SK-N-SH (cell line): ENCODE measurements around the gene C1D. TPM values are rescaled to one million over a fixed set of nuclear protein-coding genes. Genes with fewer than 3 reads are reported as not detected.
"Not testable (repeated sequence)": the region's sequence is repeated elsewhere in the genome, so short reads cannot be mapped to it uniquely, and the experiment has no call there.

ENCODE experiments used
- CTCF ChIA-PET: fragments of 300-600, 350-600 bp; formaldehyde crosslinking; extraction: SDS; loops from one replicate; lab custom pipeline; 2021; lab: Yijun Ruan, JAX
- POLR2A ChIA-PET: fragments of 350-600 bp; sonication (Branson Sonifier 250); formaldehyde crosslinking; extraction: SDS; loops from one replicate; lab custom pipeline; 2020; ENCODE audit warnings: antibody characterized with exemption, inconsistent platforms; lab: Yijun Ruan, JAX
- DNase-seq: peaks from one replicate; pipeline ENCODE4 v3.0.0; 2012
- H2AFZ ChIP-seq: fragments of 200-600 bp; sonication (generic); 2 replicates; pipeline ENCODE4 v1.8.1; 2016; ENCODE audit warnings: antibody characterized with exemption, mild to moderate bottlenecking, low read depth
- H3F3A ChIP-seq: fragments of 200-600 bp; sonication (generic); replicated peaks from 2 replicates; pipeline ENCODE3; 2016; ENCODE audit warnings: antibody characterized with exemption, mild to moderate bottlenecking; ENCODE audit not compliant: insufficient read depth
- H3K27ac ChIP-seq, 2 experiments: fragments of 200-500 bp in 1 of 2; fragments of 200-600 bp in 1 of 2; sonication (Bioruptor generic) in 1 of 2; sonication (generic), shearing (Covaris generic) in 1 of 2; 2 replicates each; pipeline versions ENCODE4 v1.5.1 to v1.6.1; 2014 to 2016; ENCODE audit warnings: low read depth in 2 of 2, inconsistent platforms in 1 of 2, low read length in 1 of 2, mild to moderate bottlenecking in 1 of 2, mixed read lengths in 1 of 2
- H3K27me3 ChIP-seq: fragments of 200-600 bp; sonication (generic), shearing (Covaris generic); 2 replicates; pipeline ENCODE4 v1.6.1; 2016; ENCODE audit warnings: mixed run types; ENCODE audit not compliant: insufficient read depth
- H3K36me3 ChIP-seq, 2 experiments: fragments of 200-500 bp in 1 of 2; fragments of 200-600 bp in 1 of 2; sonication (Bioruptor generic) in 1 of 2; sonication (generic) in 1 of 2; replicated peaks in 1 of 2; 2 replicates each; pipeline versions ENCODE3 to v1.5.1; 2014 to 2016; ENCODE audit warnings: low read length in 1 of 2, mild to moderate bottlenecking in 1 of 2; ENCODE audit not compliant: insufficient read depth in 2 of 2, control insufficient read depth in 1 of 2
- H3K4me1 ChIP-seq, 2 experiments: fragments of 200-500 bp in 1 of 2; fragments of 200-600 bp in 1 of 2; sonication (Bioruptor generic) in 1 of 2; sonication (generic), shearing (Covaris generic) in 1 of 2; 2 replicates each; pipeline versions ENCODE4 v1.5.1 to v1.6.1; 2014 to 2016; ENCODE audit warnings: low read depth in 1 of 2, low read length in 1 of 2, mixed run types in 1 of 2; ENCODE audit not compliant: insufficient read depth in 2 of 2, control insufficient read depth in 1 of 2
- H3K4me2 ChIP-seq: fragments of 200-600 bp; sonication (generic), shearing (Covaris generic); 2 replicates; pipeline ENCODE4 v1.6.1; 2017; ENCODE audit warnings: mixed run types
- H3K4me3 ChIP-seq, 2 experiments: fragments of 200-500 bp in 1 of 2; fragments of 200-600 bp in 1 of 2; sonication (Bioruptor generic) in 1 of 2; sonication (generic), shearing (Covaris generic) in 1 of 2; 2 replicates each; pipeline versions ENCODE4 v1.5.1 to v1.8.1; 2014 to 2016; ENCODE audit warnings: low read depth in 2 of 2, inconsistent platforms in 1 of 2, low read length in 1 of 2, mild to moderate bottlenecking in 1 of 2, mixed read lengths in 1 of 2, moderate library complexity in 1 of 2
- H3K79me2 ChIP-seq: fragments of 200-600 bp; sonication (generic); 2 replicates; pipeline ENCODE4 v1.8.1; 2017; ENCODE audit warnings: mild to moderate bottlenecking; ENCODE audit not compliant: insufficient read depth
- H3K9ac ChIP-seq: fragments of 200-600 bp; sonication (generic); 2 replicates; pipeline ENCODE4 v1.6.1; 2017; ENCODE audit warnings: mixed run types
- H3K9me2 ChIP-seq: fragments of 200-600 bp; sonication (generic); 2 replicates; pipeline ENCODE4 v1.6.1; 2017; ENCODE audit warnings: mixed run types
- H3K9me3 ChIP-seq: fragments of 200-600 bp; sonication (generic); 2 replicates; pipeline ENCODE4 v1.6.1; 2017; ENCODE audit warnings: mixed run types, mild to moderate bottlenecking, moderate library complexity
- H4K20me1 ChIP-seq: fragments of 200-600 bp; sonication (generic); 2 replicates; pipeline ENCODE4 v1.6.1; 2017; ENCODE audit warnings: mild to moderate bottlenecking, mixed run types; ENCODE audit not compliant: insufficient read depth
- CHD2 ChIP-seq: fragments of 150-350 bp; IDR thresholded peaks from 2 replicates; pipeline ENCODE4 v1.6.1; 2018; ENCODE audit warnings: low read length; ENCODE audit not compliant: partially characterized antibody
- PBX3 ChIP-seq: IDR thresholded peaks from 2 replicates; pipeline ENCODE4; 2012
- POLR2AphosphoS5 ChIP-seq: IDR thresholded peaks from 2 replicates; pipeline ENCODE4 v1.6.1; 2012; ENCODE audit warnings: low read depth, low read length
- TAF1 ChIP-seq: IDR thresholded peaks from 2 replicates; pipeline ENCODE4 v1.6.1; 2012; ENCODE audit warnings: low read depth, mild to moderate bottlenecking, low read length, moderate library complexity, borderline replicate concordance
- USF2 ChIP-seq: fragments of 150-350 bp; IDR thresholded peaks from 2 replicates; pipeline ENCODE4 v1.6.1; 2017; ENCODE audit warnings: antibody characterized with exemption, low read length, low read depth, borderline replicate concordance
- ZBTB33 ChIP-seq: IDR thresholded peaks from 2 replicates; pipeline ENCODE4 v1.4.0; 2012; ENCODE audit warnings: low read depth, borderline replicate concordance
- WGBS: methylation state at CpG from one replicate; pipeline ENCODE4 v1.1.6; 2017; ENCODE audit warnings: low lambda C conversion rate; 5-methylcytosine and 5-hydroxymethylcytosine counted together
- polyA plus RNA-seq, 3 experiments: library from polyadenylated mRNA; depleted of rRNA; stranded (reverse); fragments of >200 nt; gene quantifications; 2 replicates each; pipeline ENCODE4 v1.2.3, GENCODE V29; 2012

The C1D gene
- polyA plus RNA-seq, 1 of the 3 experiments (the other 2 are of a cell fraction), result 45.9 TPM

- Histone ChIP-seq H2AFZ (no peak overlapping the region), H4K20me1 (no peaks in the 10 kb centered on the region), H3K79me2 (no peaks in the 10 kb centered on the region), H3K36me3 (no peaks in the 10 kb centered on the region), H3K9me2 (no peaks in the 10 kb centered on the region), H3K4me3 (no peak overlapping the region), H3F3A (peaks cover 20% of the 10 kb centered on the region), H3K9me3 (no peaks in the 10 kb centered on the region), H3K27me3 (no peaks in the 10 kb centered on the region), H3K4me2 (no peak overlapping the region), H3K27ac (peak overlapping the region in 1 of 2 experiments; percentile 34; a peak in 1 of 4 replicates), H3K9ac (no peak overlapping the region), H3K4me1 (peaks cover 0 to 6% of the 10 kb centered on the region in 2 experiments; a peak in 3 of 4 replicates)
- DNase-seq, result no peak
- ChIA-PET CTCF (no interaction called here), POLR2A (no interaction called here)
- WGBS, result 50% methylated on average over 1 of the region's 1 CpG
- TF ChIP-seq POLR2AphosphoS5, result no peak
These were observed 68.1 kb downstream of the C1D start for GRCh38 chr2:67994716-67995115.

- H3K9ac ChIP-seq, POLR2A ChIA-PET, H3K79me2 ChIP-seq, H3K9me2 ChIP-seq, H3K4me2 ChIP-seq, H3K27me3 ChIP-seq, H3K4me3 ChIP-seq, DNase-seq, H2AFZ ChIP-seq, H3K36me3 ChIP-seq, H3K27ac ChIP-seq, H3K9me3 ChIP-seq, CTCF ChIA-PET, H3K4me1 ChIP-seq, H4K20me1 ChIP-seq: not testable (repeated sequence)
- 80% methylated on average over 3 of the region's 3 CpGs for WGBS
- H3F3A ChIP-seq, result peaks cover 20% of the 10 kb centered on the region
These were observed 68.7 kb downstream of the C1D start for GRCh38 chr2:67994069-67994468.

GRCh38 chr2:67993329-67993728 lies 69.5 kb downstream of the C1D start:
- WGBS, result 77% methylated on average over 3 of the region's 3 CpGs
- no peaks in the 10 kb centered on the region for H3K9me2 ChIP-seq
- no peak overlapping the region for H3K4me2 ChIP-seq
- H3K36me3 ChIP-seq, result no peaks in the 10 kb centered on the region
- no peak overlapping the region for H3K4me3 ChIP-seq
- H2AFZ ChIP-seq, result no peak overlapping the region
- H3K27ac ChIP-seq, result no peak overlapping the region
- no peaks in the 10 kb centered on the region for H3K9me3 ChIP-seq
- POLR2A ChIA-PET, result no interaction called here
- no peak overlapping the region for H3K9ac ChIP-seq
- H4K20me1 ChIP-seq, result no peaks in the 10 kb centered on the region
- DNase-seq, result no peak
- H3K4me1 ChIP-seq, result peaks cover 0 to 6% of the 10 kb centered on the region in 2 experiments; a peak in 3 of 4 replicates
- no peaks in the 10 kb centered on the region for H3K79me2 ChIP-seq
- H3K27me3 ChIP-seq, result no peaks in the 10 kb centered on the region
- CTCF ChIA-PET, result no interaction called here
- H3F3A ChIP-seq, result peaks cover 20% of the 10 kb centered on the region
- TF ChIP-seq ZBTB33, result no peak
- TF ChIP-seq TAF1, result no peak
- TF ChIP-seq CHD2, result no peak
- no peak for TF ChIP-seq PBX3
- no peak for TF ChIP-seq USF2
- TF ChIP-seq, all 33 proteins: peak for 0
